K562 (cell line): ENCODE results near the gene NOA1. TPM values are rescaled to one million over a fixed set of nuclear protein-coding genes. Genes with fewer than 3 reads are reported as not detected.

ENCODE experiments used
- ATAC-seq: fragments of 200-7000 bp; cut with Tn5 transposase; 3 replicates; pipeline ENCODE4 v1.9.1; 2020; ENCODE audit warnings: moderate library complexity
- BruUV-seq: library from RNA; stranded (reverse); fragments of 400-500 nt; replicated peaks from 2 replicates; lab custom pipeline; 2021; lab: Mats Ljungman, UMichigan
- CTCF ChIA-PET: fragments of 300-600 bp; formaldehyde crosslinking; extraction: SDS; loops from one replicate; lab custom pipeline; 2021; ENCODE audit warnings: low intra/inter-chr PET ratio; lab: Yijun Ruan, JAX
- POLR2A ChIA-PET: fragments of 300-600, 350-650 bp; sonication (Branson Sonifier 250); formaldehyde crosslinking; extraction: SDS; loops from one replicate; lab custom pipeline; 2021; ENCODE audit warnings: antibody characterized with exemption, inconsistent platforms; lab: Yijun Ruan, JAX
- DNase-seq, 4 experiments: peaks; one replicate each; pipeline versions ENCODE4 v3.0.0 to v3.0.0-alpha.2; 2011 to 2018; ENCODE audit warnings: low spot score in 3 of 4, mixed read lengths in 3 of 4; ENCODE audit errors: extremely low read depth in 1 of 4
- FAIRE-seq: peaks from 2 replicates; lab custom pipeline; 2011; peaks lifted over from hg19 to GRCh38; lab: Jason Lieb, UNC
- H2AFZ ChIP-seq: 2 replicates; pipeline ENCODE4 v1.6.0; 2011; ENCODE audit warnings: low read depth, low read length, control low read depth, inconsistent platforms
- H3K27ac ChIP-seq: fragments of 200-600 bp; 3 replicates; pipeline ENCODE4 v1.8.0; 2011; ENCODE audit warnings: low read depth, mild to moderate bottlenecking, control low read depth, inconsistent platforms, low read length, moderate library complexity, mixed read lengths; ENCODE audit errors: extremely low read depth
- H3K27me3 ChIP-seq, 2 experiments: fragments of 300-600 bp in 1 of 2; 2 replicates in 1 of 2; 3 replicates in 1 of 2; pipeline versions ENCODE4 v1.6.0 to v1.8.0; 2011; ENCODE audit warnings: inconsistent platforms in 2 of 2, low read length in 2 of 2, mild to moderate bottlenecking in 1 of 2, mixed read lengths in 1 of 2, moderate library complexity in 1 of 2; ENCODE audit not compliant: control insufficient read depth in 2 of 2, insufficient read depth in 2 of 2
- H3K36me3 ChIP-seq: fragments of 300-600 bp; 3 replicates; pipeline ENCODE4 v1.8.0; 2011; ENCODE audit warnings: mild to moderate bottlenecking, low read length, inconsistent platforms; ENCODE audit not compliant: control insufficient read depth, insufficient read depth
- H3K4me1 ChIP-seq, 2 experiments: fragments of 200-600 bp in 1 of 2; replicated peaks in 1 of 2; 2 replicates in 1 of 2; 3 replicates in 1 of 2; pipeline versions ENCODE4 v1.5.1 to v1.8.0; 2011; ENCODE audit warnings: inconsistent platforms in 2 of 2, low read length in 2 of 2, mild to moderate bottlenecking in 1 of 2, mixed read lengths in 1 of 2, moderate library complexity in 1 of 2; ENCODE audit not compliant: control insufficient read depth in 2 of 2, insufficient read depth in 2 of 2
- H3K4me2 ChIP-seq: 2 replicates; pipeline ENCODE4 v1.6.1; 2011; ENCODE audit warnings: low read length, control low read depth, inconsistent platforms, mixed read lengths; ENCODE audit not compliant: insufficient read depth
- H3K4me3 ChIP-seq: fragments of 200-600 bp; sonication (generic), shearing (Covaris generic); 2 replicates; pipeline ENCODE4 v1.5.1; 2016; ENCODE audit warnings: control low read depth, inconsistent platforms
- H3K79me2 ChIP-seq: fragments of 200-600 bp; 3 replicates; pipeline ENCODE4 v1.8.0; 2011; ENCODE audit warnings: low read length, inconsistent platforms; ENCODE audit not compliant: control insufficient read depth, insufficient read depth
- H3K9ac ChIP-seq, 2 experiments: 2 replicates each; pipeline versions ENCODE4 v1.6.0 to v1.6.1; 2011; ENCODE audit warnings: low read depth in 2 of 2, low read length in 2 of 2, control low read depth in 1 of 2, inconsistent platforms in 1 of 2, mild to moderate bottlenecking in 1 of 2, mixed read lengths in 1 of 2; ENCODE audit not compliant: insufficient read depth in 1 of 2
- H3K9me1 ChIP-seq: one replicate; pipeline ENCODE4 v1.6.0; 2011; ENCODE audit warnings: inconsistent platforms, mild to moderate bottlenecking, low read length, moderate library complexity; ENCODE audit not compliant: control insufficient read depth, insufficient read depth
- H3K9me3 ChIP-seq: replicated peaks from 2 replicates; pipeline ENCODE4 v1.5.1; 2011; ENCODE audit warnings: low read depth, low read length, inconsistent platforms; ENCODE audit not compliant: control insufficient read depth, insufficient read depth
- H4K20me1 ChIP-seq: replicated peaks from 2 replicates; pipeline ENCODE4 v1.6.1; 2011; ENCODE audit warnings: low read length, inconsistent platforms, mixed read lengths; ENCODE audit not compliant: control insufficient read depth, insufficient read depth
- CBFB ChIP-seq: sonication (generic); formaldehyde crosslinking; IDR thresholded peaks from 2 replicates; pipeline ENCODE4 v1.4.0; 2020; ENCODE audit warnings: mild to moderate bottlenecking, missing genetic modification reagents
- CHD2 ChIP-seq: IDR thresholded peaks from 2 replicates; pipeline ENCODE4 v1.6.1; 2011; ENCODE audit warnings: low read depth, low read length
- HSF4 ChIP-seq: fragments of 250-450 bp; sonication (Bioruptor Pico); IDR thresholded peaks from 2 replicates; pipeline ENCODE4 v2.1.2; 2022; ENCODE audit warnings: mild to moderate bottlenecking, moderate library complexity, borderline replicate concordance
- L3MBTL2 ChIP-seq: fragments of 450-650 bp; IDR thresholded peaks from 2 replicates; pipeline ENCODE4 v1.6.1; 2016; ENCODE audit warnings: mild to moderate bottlenecking, moderate library complexity
- MTA2 ChIP-seq: fragments of 450-650 bp; IDR thresholded peaks from 2 replicates; pipeline ENCODE4 v1.6.1; 2016; ENCODE audit warnings: low read depth
- RAD21 ChIP-seq, 2 experiments: fragments of 250-450 bp in 1 of 2; fragments of 450-650 bp in 1 of 2; sonication (Bioruptor Pico) in 1 of 2; formaldehyde crosslinking in 1 of 2; IDR thresholded peaks in 1 of 2; conservative IDR thresholded peaks in 1 of 2; 2 replicates each; pipeline versions ENCODE4 v1.4.0 to v1.8.0; 2020 to 2022; ENCODE audit warnings: mild to moderate bottlenecking in 2 of 2, moderate library complexity in 1 of 2
- SMC3 ChIP-seq: conservative IDR thresholded peaks from 2 replicates; pipeline ENCODE4 v1.6.1; 2011; ENCODE audit warnings: low read depth, low read length, improper control_type of control experiment; ENCODE audit not compliant: insufficient read depth
- SRSF3 ChIP-seq: fragments of 200-400 bp; formaldehyde crosslinking; IDR thresholded peaks from 2 replicates; pipeline ENCODE4 v1.6.1; 2016; ENCODE audit warnings: mild to moderate bottlenecking, low read length, moderate library complexity; ENCODE audit not compliant: insufficient read depth
- TAF1 ChIP-seq: IDR thresholded peaks from 2 replicates; pipeline ENCODE4 v1.6.1; 2011; ENCODE audit warnings: mild to moderate bottlenecking, low read length, moderate library complexity; ENCODE audit not compliant: insufficient read depth, control insufficient read depth, severe bottlenecking; ENCODE audit errors: extremely low read depth
- U2AF1 ChIP-seq: fragments of 200-400 bp; formaldehyde crosslinking; optimal IDR thresholded peaks from 2 replicates; pipeline ENCODE3; 2017; ENCODE audit warnings: mild to moderate bottlenecking, low read depth, low read length, moderate library complexity
- YY1 ChIP-seq, 3 experiments: IDR thresholded peaks; 2 replicates each; pipeline ENCODE4 v1.6.1; 2011; ENCODE audit warnings: low read length in 2 of 3, mild to moderate bottlenecking in 2 of 3, moderate library complexity in 2 of 3, borderline replicate concordance in 1 of 3, control low read depth in 1 of 3, low read depth in 1 of 3; ENCODE audit not compliant: insufficient read depth in 3 of 3, insufficient replicate concordance in 2 of 3, control insufficient read depth in 1 of 3, insufficient read length in 1 of 3; ENCODE audit errors: extremely low read depth in 1 of 3
- ZNF347 ChIP-seq: fragments of 450-650 bp; formaldehyde crosslinking; IDR thresholded peaks from 2 replicates; pipeline ENCODE4 v1.4.0; 2020; ENCODE audit warnings: low read depth, mild to moderate bottlenecking, moderate library complexity
- WGBS: fragments of 100-300 bp; shearing (Covaris generic); methylation state at CpG from one replicate; pipeline ENCODE4 v1.1.6; 2016; ENCODE audit warnings: low coverage, mixed read lengths; ENCODE audit not compliant: insufficient coverage; ENCODE audit errors: missing lambda C conversion rate; 5-methylcytosine and 5-hydroxymethylcytosine counted together
- in situ Hi-C: fragments of 300-500 bp; cut with MboI; formaldehyde crosslinking; loops from 4 replicates; pipeline ENCODE4 v1.15.0; 2018; ENCODE audit warnings: inconsistent platforms, mixed read lengths
- intact Hi-C: fragments of 100-400 bp; cut with micrococcal nuclease; formaldehyde crosslinking; loops from 2 replicates; pipeline ENCODE4 v1.14.2; 2022
- polyA plus RNA-seq, 8 experiments: library from polyadenylated mRNA; depleted of rRNA in 4 of 8; stranded (reverse) in 5 of 8; unstranded in 3 of 8; fragments of >200 nt; fragmentation: Nextera tagmentation in 2 of 8; fragmentation: Illumina TruSeq in 1 of 8; extraction: Ambion mirVana in 2 of 8; extraction: Trizol in 1 of 8; gene quantifications; 2 replicates each; pipeline versions ENCODE4 v1.2.1 to v1.2.3, GENCODE V29; 2011 to 2014; ENCODE audit warnings: inconsistent platforms in 1 of 8, missing spikeins in 1 of 8
- total RNA-seq, 7 experiments: library from RNA; depleted of rRNA in 6 of 7; stranded (reverse); fragments of >200 nt in 6 of 7; fragmentation: Illumina TruSeq in 2 of 7; extraction: Trizol in 2 of 7; gene quantifications; 2 replicates each; pipeline versions ENCODE4 v1.2.1 to v1.2.3, GENCODE V29; 2011 to 2021; ENCODE audit warnings: low replicate concordance in 1 of 7
- TF ChIP-seq, protein P1 (sequence below): sonication (generic); formaldehyde crosslinking; IDR thresholded peaks from 2 replicates; pipeline ENCODE4 v1.8.1; 2022; ENCODE audit warnings: missing genetic modification reagents
- TF ChIP-seq, protein P2 (sequence below): sonication (generic); formaldehyde crosslinking; IDR thresholded peaks from 2 replicates; pipeline ENCODE4 v1.8.0; 2022; ENCODE audit warnings: mild to moderate bottlenecking, missing genetic modification reagents

The NOA1 gene
- total and polyA plus RNA-seq, 9 of the 15 experiments (the other 6 are each of a cell fraction or from before 2014, with no cell fraction given), result 2.6 to 26.6 (median 16.7) TPM

DNA sequence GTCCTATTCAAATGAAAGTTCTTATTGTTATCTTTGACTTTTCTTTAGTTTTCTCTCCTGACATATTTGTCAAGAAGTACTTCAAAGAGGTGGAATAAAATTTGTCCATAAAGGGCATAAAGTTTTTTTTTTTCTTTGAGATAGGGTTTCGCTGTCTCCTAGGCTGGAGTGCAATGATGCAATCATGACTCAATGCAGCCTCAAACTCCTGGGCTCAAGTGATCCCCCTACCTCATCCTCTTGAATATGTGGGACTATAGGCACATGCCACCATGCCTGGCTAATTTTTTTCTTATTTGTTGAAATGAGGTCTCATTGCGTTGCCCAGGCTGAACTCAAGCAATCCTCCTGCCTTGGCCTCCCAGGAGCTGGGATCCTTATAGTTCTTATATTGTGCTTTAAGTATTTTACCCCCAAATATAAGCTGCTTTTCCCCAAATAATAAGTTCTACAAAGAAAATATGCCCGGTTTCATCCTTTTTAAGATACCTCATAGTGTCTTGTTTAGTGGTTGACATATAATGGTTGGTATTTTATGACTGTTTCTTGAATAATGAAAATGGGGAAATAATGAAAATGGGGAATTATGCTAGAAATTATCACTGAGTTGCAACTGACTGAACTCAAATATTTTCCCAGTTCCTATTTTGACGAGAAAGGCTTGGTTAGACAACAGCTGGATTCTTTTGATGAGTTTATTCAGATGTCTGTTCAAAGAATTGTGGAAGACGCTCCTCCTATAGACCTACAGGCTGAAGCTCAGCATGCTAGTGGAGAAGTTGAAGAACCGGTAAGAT is 12.9 kb upstream of the NOA1 start (continued):
- no peak for TF ChIP-seq YY1 (IDR thresholded peaks at IDR 0.05; ENCODE audit: borderline replicate concordance in 1 of 3, control insufficient read depth in 1 of 3, extremely low read depth in 1 of 3, insufficient read depth in 3 of 3, insufficient read length in 1 of 3, insufficient replicate concordance in 2 of 3, low read depth in 1 of 3, low read length in 2 of 3)
- TF ChIP-seq MTA2, result no peak
- TF ChIP-seq CBFB (CRISPR knock-in tag), result no peak

DNA sequence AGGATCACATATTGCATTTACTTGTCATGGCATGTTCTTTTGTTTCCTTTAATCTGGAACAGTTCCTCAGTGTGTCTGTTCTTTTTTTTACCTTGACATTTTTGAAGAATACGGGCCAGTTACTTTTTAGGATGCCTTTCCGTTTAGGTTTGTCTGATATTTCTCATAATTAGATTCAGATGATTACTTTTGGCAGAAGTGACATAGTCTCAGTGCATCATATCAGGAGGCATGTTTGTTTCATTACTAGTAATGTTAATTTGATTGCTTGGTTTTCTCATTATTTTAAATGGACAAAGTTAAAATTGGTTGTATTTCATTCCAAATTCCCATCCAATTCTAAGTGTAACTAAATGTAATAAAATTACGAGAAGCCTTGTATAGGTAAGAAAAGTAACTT is 9.5 kb upstream of the NOA1 start:
- peaks cover 98% of the 10 kb centered on the region for H3K79me2 ChIP-seq
- H3K9me1 ChIP-seq, result peaks cover 6% of the 10 kb centered on the region
- H3K9ac ChIP-seq, result no peak overlapping the region
- no peak overlapping the region for H3K4me2 ChIP-seq
- H3K36me3 ChIP-seq, result peaks cover 87% of the 10 kb centered on the region
- ChIA-PET POLR2A (interaction anchor here (5.9 kb wide), 1 partner anchor 8 kb away, joined by 61 read pairs; the partner anchor contains the start of genes NOA1 and POLR2B), CTCF (no interaction called here)
- ATAC-seq (no peak), FAIRE-seq (no peak), DNase-seq (no peak)
- peaks cover 8% of the 10 kb centered on the region for H4K20me1 ChIP-seq
- H3K27me3 ChIP-seq, result no peaks in the 10 kb centered on the region
- in situ Hi-C loops (no loop called here), intact Hi-C loops (no loop called here)
- no TSS peak for BruUV-seq
- no peak overlapping the region for H2AFZ ChIP-seq
- no peak overlapping the region for H3K4me3 ChIP-seq
- WGBS, result 90% methylated on average over 3 of the region's 3 CpGs
- no peak overlapping the region for H3K27ac ChIP-seq
- H3K4me1 ChIP-seq, result peaks cover 8 to 10% of the 10 kb centered on the region in 2 experiments; a peak in 4 of 5 replicates
- no peaks in the 10 kb centered on the region for H3K9me3 ChIP-seq
- no peak for TF ChIP-seq CHD2
- TF ChIP-seq, protein P1, sequence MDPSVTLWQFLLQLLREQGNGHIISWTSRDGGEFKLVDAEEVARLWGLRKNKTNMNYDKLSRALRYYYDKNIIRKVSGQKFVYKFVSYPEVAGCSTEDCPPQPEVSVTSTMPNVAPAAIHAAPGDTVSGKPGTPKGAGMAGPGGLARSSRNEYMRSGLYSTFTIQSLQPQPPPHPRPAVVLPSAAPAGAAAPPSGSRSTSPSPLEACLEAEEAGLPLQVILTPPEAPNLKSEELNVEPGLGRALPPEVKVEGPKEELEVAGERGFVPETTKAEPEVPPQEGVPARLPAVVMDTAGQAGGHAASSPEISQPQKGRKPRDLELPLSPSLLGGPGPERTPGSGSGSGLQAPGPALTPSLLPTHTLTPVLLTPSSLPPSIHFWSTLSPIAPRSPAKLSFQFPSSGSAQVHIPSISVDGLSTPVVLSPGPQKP, result no peak
- no peak for TF ChIP-seq ZNF347 (CRISPR knock-in tag)
- TF ChIP-seq L3MBTL2, result no peak
- no peak for TF ChIP-seq RAD21 (CRISPR knock-in tag; conservative IDR thresholded peaks at IDR 0.05 in 1 of 2, IDR thresholded peaks at IDR 0.05 in 1 of 2)
- TF ChIP-seq U2AF1, result no peak
- no peak for TF ChIP-seq SMC3
- TF ChIP-seq TAF1, result no peak
- no peak for TF ChIP-seq HSF4
- TF ChIP-seq SRSF3, result no peak
- TF ChIP-seq, protein P2, sequence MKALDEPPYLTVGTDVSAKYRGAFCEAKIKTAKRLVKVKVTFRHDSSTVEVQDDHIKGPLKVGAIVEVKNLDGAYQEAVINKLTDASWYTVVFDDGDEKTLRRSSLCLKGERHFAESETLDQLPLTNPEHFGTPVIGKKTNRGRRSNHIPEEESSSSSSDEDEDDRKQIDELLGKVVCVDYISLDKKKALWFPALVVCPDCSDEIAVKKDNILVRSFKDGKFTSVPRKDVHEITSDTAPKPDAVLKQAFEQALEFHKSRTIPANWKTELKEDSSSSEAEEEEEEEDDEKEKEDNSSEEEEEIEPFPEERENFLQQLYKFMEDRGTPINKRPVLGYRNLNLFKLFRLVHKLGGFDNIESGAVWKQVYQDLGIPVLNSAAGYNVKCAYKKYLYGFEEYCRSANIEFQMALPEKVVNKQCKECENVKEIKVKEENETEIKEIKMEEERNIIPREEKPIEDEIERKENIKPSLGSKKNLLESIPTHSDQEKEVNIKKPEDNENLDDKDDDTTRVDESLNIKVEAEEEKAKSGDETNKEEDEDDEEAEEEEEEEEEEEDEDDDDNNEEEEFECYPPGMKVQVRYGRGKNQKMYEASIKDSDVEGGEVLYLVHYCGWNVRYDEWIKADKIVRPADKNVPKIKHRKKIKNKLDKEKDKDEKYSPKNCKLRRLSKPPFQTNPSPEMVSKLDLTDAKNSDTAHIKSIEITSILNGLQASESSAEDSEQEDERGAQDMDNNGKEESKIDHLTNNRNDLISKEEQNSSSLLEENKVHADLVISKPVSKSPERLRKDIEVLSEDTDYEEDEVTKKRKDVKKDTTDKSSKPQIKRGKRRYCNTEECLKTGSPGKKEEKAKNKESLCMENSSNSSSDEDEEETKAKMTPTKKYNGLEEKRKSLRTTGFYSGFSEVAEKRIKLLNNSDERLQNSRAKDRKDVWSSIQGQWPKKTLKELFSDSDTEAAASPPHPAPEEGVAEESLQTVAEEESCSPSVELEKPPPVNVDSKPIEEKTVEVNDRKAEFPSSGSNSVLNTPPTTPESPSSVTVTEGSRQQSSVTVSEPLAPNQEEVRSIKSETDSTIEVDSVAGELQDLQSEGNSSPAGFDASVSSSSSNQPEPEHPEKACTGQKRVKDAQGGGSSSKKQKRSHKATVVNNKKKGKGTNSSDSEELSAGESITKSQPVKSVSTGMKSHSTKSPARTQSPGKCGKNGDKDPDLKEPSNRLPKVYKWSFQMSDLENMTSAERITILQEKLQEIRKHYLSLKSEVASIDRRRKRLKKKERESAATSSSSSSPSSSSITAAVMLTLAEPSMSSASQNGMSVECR (CRISPR knock-in tag), result no peak
